Astrocyte of the cerebellum (primary cell): ENCODE results near the gene COL4A3.
A peak's percentile ranks its signal among the peaks of the same experiment; 100 is the strongest.

Source experiments
- DNase-seq: peaks from one replicate; pipeline ENCODE4 v3.0.0-alpha.2; 2011; ENCODE audit warnings: low read depth
- H3K4me3 ChIP-seq: 2 replicates; pipeline ENCODE4 v1.5.1; 2011; ENCODE audit warnings: mild to moderate bottlenecking, low read depth, low read length, moderate library complexity
- CTCF ChIP-seq: IDR thresholded peaks from 2 replicates; pipeline ENCODE4 v1.5.1; 2012; ENCODE audit warnings: low read length, low read depth, moderate library complexity, mild to moderate bottlenecking; ENCODE audit errors: missing control alignments
- in situ Hi-C: cut with HindIII; loops from 2 replicates; pipeline ENCODE4 v1.10.0; 2017; ENCODE audit warnings: low sequenced_read_pairs

Gene COL4A3

DNA sequence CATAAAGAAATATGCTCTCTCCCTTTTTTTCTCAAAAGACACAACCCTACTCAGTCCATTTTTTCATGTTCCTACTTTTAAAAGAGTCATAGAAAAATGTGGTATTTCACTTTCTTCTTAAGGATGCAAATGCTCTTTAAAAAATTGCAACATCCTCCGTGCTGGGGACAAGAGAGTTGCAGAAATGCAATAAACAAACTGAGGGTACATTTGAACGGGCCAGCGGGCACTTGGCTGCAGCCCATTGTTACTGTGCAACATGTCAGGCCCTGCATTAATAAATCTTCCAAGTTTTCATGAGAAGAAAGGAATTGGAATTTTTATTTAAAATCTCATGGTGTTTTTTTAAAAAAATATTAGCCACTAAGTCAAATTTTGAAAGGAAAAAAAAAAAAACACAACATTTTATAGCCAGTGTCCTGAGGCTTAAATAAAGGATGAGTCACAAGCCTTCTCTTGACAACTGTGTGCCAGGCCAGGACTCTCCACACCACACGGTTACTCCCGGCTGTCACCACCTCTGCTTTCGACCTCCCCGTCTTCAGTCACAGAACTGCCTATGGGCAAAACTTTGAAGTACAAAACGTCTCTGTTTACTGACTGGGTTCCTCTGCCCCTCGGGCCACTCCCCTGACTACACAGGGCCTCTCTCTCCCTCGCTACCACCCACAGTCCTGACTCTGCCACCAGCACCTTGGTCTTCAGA, 103.1 kb downstream of the COL4A3 start:
- in situ Hi-C loops, result no loop called here
- H3K4me3 ChIP-seq, result no peak overlapping the region
- no peak for TF ChIP-seq CTCF
- no peak for DNase-seq

GRCh38 chr2:227280895-227281294, 116.5 kb downstream of the COL4A3 start:
- no peak overlapping the region for H3K4me3 ChIP-seq
- in situ Hi-C loops, result no loop called here
- no peak for TF ChIP-seq CTCF
- DNase-seq, result peak; percentile 1

GRCh38 chr2:227285741-227286236, 121.4 kb downstream of the COL4A3 start:
- no peak for TF ChIP-seq CTCF
- DNase-seq, result no peak
- H3K4me3 ChIP-seq, result no peak overlapping the region
- in situ Hi-C loops, result no loop called here

DNA sequence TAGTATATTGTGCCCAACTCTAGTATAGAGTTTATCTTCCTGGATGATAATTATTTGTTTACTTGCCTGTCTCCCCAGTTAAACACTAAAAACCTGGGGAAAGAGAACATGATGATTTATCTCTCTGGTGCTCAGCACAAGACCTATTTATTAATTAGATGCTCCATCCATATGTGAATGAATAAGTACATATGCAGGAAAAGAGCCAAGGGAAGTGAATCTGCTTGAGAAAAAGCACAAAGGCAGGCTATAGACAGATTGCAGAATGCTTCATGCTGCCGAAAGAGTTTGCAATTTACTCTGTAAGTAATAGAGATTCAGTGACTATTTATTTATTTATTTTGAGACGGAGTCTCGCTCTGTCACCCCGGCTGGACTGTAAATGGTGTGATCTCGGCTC, 123.3 kb downstream of the COL4A3 start:
- no peak overlapping the region for H3K4me3 ChIP-seq
- in situ Hi-C loops, result no loop called here
- no peak for TF ChIP-seq CTCF
- no peak for DNase-seq

DNA sequence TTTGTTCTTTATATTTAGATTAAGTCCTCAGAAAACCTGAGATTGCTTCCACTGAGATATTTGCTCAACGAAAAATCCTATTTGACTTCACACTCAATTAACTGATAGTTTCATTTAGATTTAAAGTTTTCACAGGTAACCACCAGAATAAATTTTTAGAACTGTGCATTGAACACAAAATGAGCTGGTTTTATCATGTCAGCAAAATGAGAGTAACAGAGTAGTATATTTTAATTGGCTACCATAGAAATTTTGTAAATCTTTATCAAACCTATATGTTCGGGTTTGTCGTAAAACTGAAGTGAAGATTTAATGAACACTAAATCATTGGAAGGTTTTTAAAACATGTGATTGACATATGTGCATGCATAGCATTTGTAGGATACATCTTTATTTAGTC, 127.9 kb downstream of the COL4A3 start:
- no peak for TF ChIP-seq CTCF
- no peak for DNase-seq
- H3K4me3 ChIP-seq, result no peak overlapping the region
- in situ Hi-C loops, result no loop called here

DNA sequence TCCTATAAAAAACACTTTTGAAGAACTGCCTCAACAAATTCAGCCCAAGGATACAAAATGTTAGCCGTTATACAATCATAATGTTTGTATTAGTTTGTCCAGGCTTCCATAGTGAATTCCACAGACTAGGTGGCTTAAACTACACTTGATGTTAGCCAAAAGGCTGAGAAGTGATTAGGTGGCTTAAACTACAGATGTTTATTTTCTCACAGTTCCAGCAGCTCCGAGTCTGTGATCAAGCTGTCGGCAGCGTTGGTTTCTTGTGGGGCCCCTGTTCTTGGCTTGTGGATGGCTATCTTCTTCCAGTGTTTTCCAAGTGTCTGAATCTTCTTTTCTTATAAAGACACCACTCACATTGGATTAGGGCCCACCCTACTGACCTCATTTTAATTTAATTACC, 129.1 kb downstream of the COL4A3 start:
- TF ChIP-seq CTCF, result no peak
- in situ Hi-C loops, result no loop called here
- DNase-seq, result no peak
- H3K4me3 ChIP-seq, result no peak overlapping the region
